LNCaP clone FGC (cell line): ENCODE data around the gene CCL1.

Experiments used
- DNase-seq: peaks from one replicate; pipeline ENCODE4 v3.0.0-alpha.2; 2011; ENCODE audit warnings: low read depth
- H3K4me3 ChIP-seq: 2 replicates; pipeline ENCODE4 v1.5.1; 2011; ENCODE audit warnings: mild to moderate bottlenecking, low read depth, low read length, control low read depth
- TF ChIP-seq, protein P1 (sequence below): IDR thresholded peaks from 2 replicates; pipeline ENCODE4 v1.5.1; 2012; ENCODE audit warnings: mild to moderate bottlenecking; ENCODE audit not compliant: control insufficient read depth, insufficient read depth; ENCODE audit errors: extremely low read depth

The CCL1 gene

GRCh38 chr17:34368946-34369500 lies 6.0 kb upstream of the CCL1 start:
- no peak overlapping the region for H3K4me3 ChIP-seq
- TF ChIP-seq, protein P1, sequence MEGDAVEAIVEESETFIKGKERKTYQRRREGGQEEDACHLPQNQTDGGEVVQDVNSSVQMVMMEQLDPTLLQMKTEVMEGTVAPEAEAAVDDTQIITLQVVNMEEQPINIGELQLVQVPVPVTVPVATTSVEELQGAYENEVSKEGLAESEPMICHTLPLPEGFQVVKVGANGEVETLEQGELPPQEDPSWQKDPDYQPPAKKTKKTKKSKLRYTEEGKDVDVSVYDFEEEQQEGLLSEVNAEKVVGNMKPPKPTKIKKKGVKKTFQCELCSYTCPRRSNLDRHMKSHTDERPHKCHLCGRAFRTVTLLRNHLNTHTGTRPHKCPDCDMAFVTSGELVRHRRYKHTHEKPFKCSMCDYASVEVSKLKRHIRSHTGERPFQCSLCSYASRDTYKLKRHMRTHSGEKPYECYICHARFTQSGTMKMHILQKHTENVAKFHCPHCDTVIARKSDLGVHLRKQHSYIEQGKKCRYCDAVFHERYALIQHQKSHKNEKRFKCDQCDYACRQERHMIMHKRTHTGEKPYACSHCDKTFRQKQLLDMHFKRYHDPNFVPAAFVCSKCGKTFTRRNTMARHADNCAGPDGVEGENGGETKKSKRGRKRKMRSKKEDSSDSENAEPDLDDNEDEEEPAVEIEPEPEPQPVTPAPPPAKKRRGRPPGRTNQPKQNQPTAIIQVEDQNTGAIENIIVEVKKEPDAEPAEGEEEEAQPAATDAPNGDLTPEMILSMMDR: no peak
- DNase-seq: no peak

GRCh38 chr17:34368196-34368945 lies 5.3 kb upstream of the CCL1 start:
- TF ChIP-seq, protein P1: no peak
- no peak overlapping the region for H3K4me3 ChIP-seq
- DNase-seq: no peak

DNA sequence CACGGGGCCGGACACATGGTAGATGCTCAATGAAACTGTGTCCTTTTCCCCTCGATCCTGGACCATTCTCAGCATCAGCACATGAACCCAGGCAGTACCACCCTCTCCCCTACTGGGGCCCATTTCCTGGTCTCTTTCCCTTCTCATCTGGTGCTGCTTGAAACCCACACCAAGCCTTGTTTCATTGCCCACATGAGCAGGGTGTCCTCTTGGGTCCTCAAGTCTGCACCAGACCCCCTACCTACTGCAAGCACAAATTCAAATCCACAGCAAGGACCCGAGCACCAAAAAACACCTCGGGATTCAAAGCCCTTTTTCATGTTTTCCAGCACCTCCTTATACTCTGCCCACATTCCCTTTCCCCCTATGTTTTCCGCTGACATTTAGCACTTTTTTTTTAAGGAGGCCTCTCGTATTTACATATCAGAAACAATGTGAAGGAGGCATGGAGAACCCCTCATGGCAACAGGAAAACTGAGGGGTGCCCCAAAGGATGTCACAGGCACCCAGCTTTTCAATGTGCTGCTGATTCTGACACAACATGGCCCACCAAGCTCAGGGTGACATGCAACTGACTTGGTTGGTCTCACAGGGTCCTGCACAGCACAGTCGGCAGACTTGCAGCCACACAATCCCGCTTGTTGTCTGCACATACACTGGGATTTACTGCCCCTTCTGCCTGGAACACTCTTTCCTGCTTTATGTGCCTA lies 4.6 kb upstream of the CCL1 start:
- H3K4me3 ChIP-seq: no peak overlapping the region
- TF ChIP-seq, protein P1: no peak
- no peak for DNase-seq

- TF ChIP-seq, protein P1: no peak
- DNase-seq: no peak
- H3K4me3 ChIP-seq: no peak overlapping the region
Observed at GRCh38 chr17:34366529-34367107, 3.6 kb upstream of the CCL1 start.

- DNase-seq: no peak
- no peak overlapping the region for H3K4me3 ChIP-seq
- TF ChIP-seq, protein P1: no peak
Observed at GRCh38 chr17:34366010-34366409, 3.0 kb upstream of the CCL1 start.

- TF ChIP-seq, protein P1: no peak
- no peak for DNase-seq
- no peak overlapping the region for H3K4me3 ChIP-seq
Observed at GRCh38 chr17:34365340-34365739, 2.3 kb upstream of the CCL1 start.
